HEK293 (cell line): ENCODE data around the gene XDH.

Source experiments
- CTCF ChIA-PET: fragments of 350-600 bp; formaldehyde crosslinking; extraction: SDS; loops from one replicate; lab custom pipeline; 2021; ENCODE audit warnings: antibody characterized with exemption; lab: Yijun Ruan, JAX
- POLR2A ChIA-PET: fragments of 300-600 bp; formaldehyde crosslinking; extraction: SDS; loops from one replicate; lab custom pipeline; 2020; ENCODE audit warnings: antibody characterized with exemption, inconsistent platforms; lab: Yijun Ruan, JAX
- H3K27ac ChIP-seq: fragments of 200-500 bp; sonication (Bioruptor generic); 2 replicates; pipeline ENCODE4 v1.5.1; 2014; ENCODE audit warnings: low read depth, low read length, control low read depth, inconsistent platforms; ENCODE audit errors: extremely low read depth
- H3K36me3 ChIP-seq, 2 experiments: fragments of 200-500 bp in 1 of 2; sonication (Bioruptor generic) in 1 of 2; 1 replicate in 1 of 2; 2 replicates in 1 of 2; pipeline ENCODE4 v1.5.1; 2014 to 2017; ENCODE audit warnings: inconsistent platforms in 2 of 2, low read length in 2 of 2; ENCODE audit not compliant: control insufficient read depth in 2 of 2, insufficient read depth in 1 of 2
- H3K4me1 ChIP-seq: fragments of 200-500 bp; sonication (Bioruptor generic); 2 replicates; pipeline ENCODE4 v1.5.1; 2014; ENCODE audit warnings: mild to moderate bottlenecking, low read length, inconsistent platforms; ENCODE audit not compliant: control insufficient read depth, insufficient read depth
- H3K4me3 ChIP-seq: 2 replicates; pipeline ENCODE4 v1.5.1; 2011; ENCODE audit warnings: low read depth, mild to moderate bottlenecking, control low read depth, low read length, moderate library complexity
- H3K9me3 ChIP-seq: fragments of 200-500 bp; sonication (Bioruptor generic); 2 replicates; pipeline ENCODE4 v1.5.1; 2014; ENCODE audit warnings: low read depth, low read length, inconsistent platforms; ENCODE audit not compliant: control insufficient read depth, insufficient read depth
- EGR2 ChIP-seq: fragments of 450-650 bp; formaldehyde crosslinking; IDR thresholded peaks from 2 replicates; pipeline ENCODE4 v1.5.1; 2016; ENCODE audit warnings: low read depth, missing biosample characterization, missing genetic modification characterization
- FEZF1 ChIP-seq: fragments of 450-650 bp; formaldehyde crosslinking; IDR thresholded peaks from 2 replicates; pipeline ENCODE4 v1.5.1; 2016; ENCODE audit warnings: missing biosample characterization, missing genetic modification characterization
- MEIS1 ChIP-seq: sonication (generic); formaldehyde crosslinking; IDR thresholded peaks from 2 replicates; pipeline ENCODE4 v1.8.1; 2022; ENCODE audit warnings: missing genetic modification reagents, mild to moderate bottlenecking, borderline replicate concordance
- RBAK ChIP-seq: fragments of 450-650 bp; formaldehyde crosslinking; IDR thresholded peaks from 2 replicates; pipeline ENCODE4 v1.5.1; 2016; ENCODE audit warnings: missing biosample characterization, missing genetic modification characterization
- SALL2 ChIP-seq: fragments of 450-650 bp; formaldehyde crosslinking; IDR thresholded peaks from 2 replicates; pipeline ENCODE4 v1.5.0; 2017; ENCODE audit warnings: missing biosample characterization, mild to moderate bottlenecking, missing genetic modification characterization, borderline replicate concordance
- ZBTB11 ChIP-seq: fragments of 450-650 bp; formaldehyde crosslinking; conservative IDR thresholded peaks from 2 replicates; pipeline ENCODE4 v1.5.1; 2016; ENCODE audit warnings: low read depth, missing biosample characterization, missing genetic modification characterization
- ZBTB48 ChIP-seq: fragments of 450-650 bp; formaldehyde crosslinking; IDR thresholded peaks from 2 replicates; pipeline ENCODE4 v1.5.1; 2016; ENCODE audit warnings: missing biosample characterization, missing genetic modification characterization
- ZFP69B ChIP-seq: fragments of 450-650 bp; formaldehyde crosslinking; IDR thresholded peaks from 2 replicates; pipeline ENCODE4 v1.5.1; 2016; ENCODE audit warnings: missing biosample characterization, missing genetic modification characterization
- ZNF174 ChIP-seq: fragments of 450-650 bp; formaldehyde crosslinking; IDR thresholded peaks from 2 replicates; pipeline ENCODE4 v1.5.0; 2017; ENCODE audit warnings: missing biosample characterization, mild to moderate bottlenecking, missing genetic modification characterization
- ZNF324 ChIP-seq: fragments of 450-650 bp; formaldehyde crosslinking; IDR thresholded peaks from 2 replicates; pipeline ENCODE4 v1.5.1; 2016; ENCODE audit warnings: missing biosample characterization, missing genetic modification characterization
- ZNF335 ChIP-seq: fragments of 450-650 bp; formaldehyde crosslinking; conservative IDR thresholded peaks from 2 replicates; pipeline ENCODE4 v1.5.1; 2016; ENCODE audit warnings: missing biosample characterization, missing genetic modification characterization
- ZNF366 ChIP-seq: fragments of 450-650 bp; formaldehyde crosslinking; conservative IDR thresholded peaks from 2 replicates; pipeline ENCODE4 v1.5.1; 2016; ENCODE audit warnings: missing biosample characterization, missing genetic modification characterization
- ZNF473 ChIP-seq: fragments of 450-650 bp; formaldehyde crosslinking; IDR thresholded peaks from 2 replicates; pipeline ENCODE4 v1.5.1; 2017; ENCODE audit warnings: missing biosample characterization, missing genetic modification characterization
- ZNF510 ChIP-seq: fragments of 450-650 bp; formaldehyde crosslinking; IDR thresholded peaks from 2 replicates; pipeline ENCODE4 v1.5.1; 2018; ENCODE audit warnings: mild to moderate bottlenecking, missing genetic modification characterization, missing biosample characterization; ENCODE audit not compliant: insufficient replicate concordance
- ZNF514 ChIP-seq: fragments of 450-650 bp; formaldehyde crosslinking; IDR thresholded peaks from 2 replicates; pipeline ENCODE4 v1.5.1; 2016; ENCODE audit warnings: missing biosample characterization, missing genetic modification characterization
- ZNF521 ChIP-seq: fragments of 450-650 bp; formaldehyde crosslinking; IDR thresholded peaks from 2 replicates; pipeline ENCODE4 v1.5.1; 2017; ENCODE audit warnings: missing biosample characterization, mild to moderate bottlenecking, missing genetic modification characterization
- ZNF560 ChIP-seq: fragments of 450-650 bp; formaldehyde crosslinking; IDR thresholded peaks from 2 replicates; pipeline ENCODE4 v1.5.1; 2017; ENCODE audit warnings: missing biosample characterization, missing genetic modification characterization, borderline replicate concordance
- ZNF610 ChIP-seq: fragments of 450-650 bp; formaldehyde crosslinking; IDR thresholded peaks from 2 replicates; pipeline ENCODE4 v1.5.1; 2016; ENCODE audit warnings: missing biosample characterization, missing genetic modification characterization, borderline replicate concordance
- ZXDB ChIP-seq: fragments of 450-650 bp; formaldehyde crosslinking; IDR thresholded peaks from 2 replicates; pipeline ENCODE4 v1.5.1; 2016; ENCODE audit warnings: missing biosample characterization, missing genetic modification characterization
- TF ChIP-seq, protein P1 (sequence below): fragments of 450-650 bp; formaldehyde crosslinking; IDR thresholded peaks from 2 replicates; pipeline ENCODE4 v1.5.1; 2016; ENCODE audit warnings: missing biosample characterization, missing genetic modification characterization, low read depth
- TF ChIP-seq, protein P2 (sequence below): fragments of 450-650 bp; formaldehyde crosslinking; IDR thresholded peaks from 2 replicates; pipeline ENCODE4 v1.5.1; 2016; ENCODE audit warnings: missing biosample characterization, missing genetic modification characterization

Gene XDH

DNA sequence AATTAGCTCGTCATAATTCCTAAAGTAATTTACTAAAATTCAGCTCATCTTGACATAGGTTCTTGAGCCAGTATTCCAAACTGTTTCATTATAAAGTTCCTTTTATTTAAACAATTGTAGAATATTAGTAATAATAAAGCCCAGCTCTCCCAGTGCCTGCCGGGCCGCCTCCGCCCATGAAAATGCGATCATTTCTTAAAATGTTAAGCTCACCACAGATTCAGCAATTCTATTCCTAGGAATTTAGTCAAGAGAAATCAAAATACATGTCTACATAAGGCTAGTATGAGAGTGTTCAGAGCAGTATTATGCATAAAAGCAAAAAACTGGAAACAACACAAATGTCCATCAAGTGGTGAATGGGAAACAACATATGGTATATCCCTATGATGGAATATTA is 52.0 kb downstream of the XDH start:
- TF ChIP-seq ZNF335 (tag by site-specific recombination) (no peak), ZXDB (tag by site-specific recombination) (no peak), ZNF174 (no peak), SALL2 (no peak), RBAK (tag by site-specific recombination) (no peak), ZNF510 (no peak), MEIS1 (no peak), EGR2 (no peak), ZNF610 (tag by site-specific recombination) (no peak), ZFP69B (tag by site-specific recombination) (no peak), ZNF473 (tag by site-specific recombination) (no peak), ZBTB48 (no peak), ZNF324 (no peak), ZNF514 (no peak), ZNF521 (no peak), ZBTB11 (tag by site-specific recombination) (no peak)
- TF ChIP-seq, protein P1, sequence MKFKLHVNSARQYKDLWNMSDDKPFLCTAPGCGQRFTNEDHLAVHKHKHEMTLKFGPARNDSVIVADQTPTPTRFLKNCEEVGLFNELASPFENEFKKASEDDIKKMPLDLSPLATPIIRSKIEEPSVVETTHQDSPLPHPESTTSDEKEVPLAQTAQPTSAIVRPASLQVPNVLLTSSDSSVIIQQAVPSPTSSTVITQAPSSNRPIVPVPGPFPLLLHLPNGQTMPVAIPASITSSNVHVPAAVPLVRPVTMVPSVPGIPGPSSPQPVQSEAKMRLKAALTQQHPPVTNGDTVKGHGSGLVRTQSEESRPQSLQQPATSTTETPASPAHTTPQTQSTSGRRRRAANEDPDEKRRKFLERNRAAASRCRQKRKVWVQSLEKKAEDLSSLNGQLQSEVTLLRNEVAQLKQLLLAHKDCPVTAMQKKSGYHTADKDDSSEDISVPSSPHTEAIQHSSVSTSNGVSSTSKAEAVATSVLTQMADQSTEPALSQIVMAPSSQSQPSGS (tag by site-specific recombination) = no peak
- TF ChIP-seq, protein P2, sequence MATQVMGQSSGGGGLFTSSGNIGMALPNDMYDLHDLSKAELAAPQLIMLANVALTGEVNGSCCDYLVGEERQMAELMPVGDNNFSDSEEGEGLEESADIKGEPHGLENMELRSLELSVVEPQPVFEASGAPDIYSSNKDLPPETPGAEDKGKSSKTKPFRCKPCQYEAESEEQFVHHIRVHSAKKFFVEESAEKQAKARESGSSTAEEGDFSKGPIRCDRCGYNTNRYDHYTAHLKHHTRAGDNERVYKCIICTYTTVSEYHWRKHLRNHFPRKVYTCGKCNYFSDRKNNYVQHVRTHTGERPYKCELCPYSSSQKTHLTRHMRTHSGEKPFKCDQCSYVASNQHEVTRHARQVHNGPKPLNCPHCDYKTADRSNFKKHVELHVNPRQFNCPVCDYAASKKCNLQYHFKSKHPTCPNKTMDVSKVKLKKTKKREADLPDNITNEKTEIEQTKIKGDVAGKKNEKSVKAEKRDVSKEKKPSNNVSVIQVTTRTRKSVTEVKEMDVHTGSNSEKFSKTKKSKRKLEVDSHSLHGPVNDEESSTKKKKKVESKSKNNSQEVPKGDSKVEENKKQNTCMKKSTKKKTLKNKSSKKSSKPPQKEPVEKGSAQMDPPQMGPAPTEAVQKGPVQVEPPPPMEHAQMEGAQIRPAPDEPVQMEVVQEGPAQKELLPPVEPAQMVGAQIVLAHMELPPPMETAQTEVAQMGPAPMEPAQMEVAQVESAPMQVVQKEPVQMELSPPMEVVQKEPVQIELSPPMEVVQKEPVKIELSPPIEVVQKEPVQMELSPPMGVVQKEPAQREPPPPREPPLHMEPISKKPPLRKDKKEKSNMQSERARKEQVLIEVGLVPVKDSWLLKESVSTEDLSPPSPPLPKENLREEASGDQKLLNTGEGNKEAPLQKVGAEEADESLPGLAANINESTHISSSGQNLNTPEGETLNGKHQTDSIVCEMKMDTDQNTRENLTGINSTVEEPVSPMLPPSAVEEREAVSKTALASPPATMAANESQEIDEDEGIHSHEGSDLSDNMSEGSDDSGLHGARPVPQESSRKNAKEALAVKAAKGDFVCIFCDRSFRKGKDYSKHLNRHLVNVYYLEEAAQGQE (tag by site-specific recombination) = no peak
- H3K4me3 ChIP-seq = no peak overlapping the region
- no peaks in the 10 kb centered on the region for H3K9me3 ChIP-seq
- H3K27ac ChIP-seq = no peak overlapping the region
- no peaks in the 10 kb centered on the region for H3K4me1 ChIP-seq
- H3K36me3 ChIP-seq = no peaks in the 10 kb centered on the region
- ChIA-PET CTCF (interaction anchor here (0.7 kb wide), 1 partner anchor 127 kb away, joined by 3 read pairs; no protein-coding TSS in a partner anchor), POLR2A (no interaction called here)

GRCh38 chr2:31359229-31359628 is 55.3 kb downstream of the XDH start:
- POLR2A ChIA-PET = no interaction called here

More at GRCh38 chr2:31359229-31359628, 55.3 kb downstream of the XDH start:
- Histone ChIP-seq H3K36me3 (no peaks in the 10 kb centered on the region), H3K9me3 (no peaks in the 10 kb centered on the region), H3K4me1 (no peaks in the 10 kb centered on the region), H3K4me3 (no peak overlapping the region), H3K27ac (no peak overlapping the region)
- TF ChIP-seq ZNF366 (tag by site-specific recombination) (no peak), FEZF1 (tag by site-specific recombination) (no peak), ZNF560 (tag by site-specific recombination) (no peak)
- CTCF ChIA-PET = no interaction called here
